Suprapubic skin (tissue), 4 donors: Measurements from ENCODE around the gene SCGN.

Source experiments
- EP300 ChIP-seq: sonication (generic); formaldehyde crosslinking; IDR thresholded peaks from one replicate; pipeline ENCODE4 v1.6.1; 2017; ENCODE audit warnings: antibody characterized with exemption
- POLR2A ChIP-seq, 2 donors: fragments of 450-650 bp; IDR thresholded peaks; one replicate each; pipeline ENCODE4 v1.6.1; 2017; ENCODE audit warnings: antibody characterized with exemption in 2 of 2, mild to moderate bottlenecking in 2 of 2, moderate library complexity in 2 of 2
- POLR2AphosphoS5 ChIP-seq, 3 donors: sonication (generic); formaldehyde crosslinking; IDR thresholded peaks; one replicate each; pipeline ENCODE4 v1.6.1; 2017; ENCODE audit warnings: antibody characterized with exemption in 3 of 3
- TF ChIP-seq, protein P1 (sequence below), 2 donors: fragments of 200-600 bp in 1 of 2; fragments of 450-650 bp in 1 of 2; sonication (generic) in 1 of 2; IDR thresholded peaks; one replicate each; pipeline ENCODE4 v1.5.1; 2016 to 2019; ENCODE audit warnings: antibody characterized with exemption in 2 of 2, mild to moderate bottlenecking in 1 of 2, moderate library complexity in 1 of 2

DNA sequence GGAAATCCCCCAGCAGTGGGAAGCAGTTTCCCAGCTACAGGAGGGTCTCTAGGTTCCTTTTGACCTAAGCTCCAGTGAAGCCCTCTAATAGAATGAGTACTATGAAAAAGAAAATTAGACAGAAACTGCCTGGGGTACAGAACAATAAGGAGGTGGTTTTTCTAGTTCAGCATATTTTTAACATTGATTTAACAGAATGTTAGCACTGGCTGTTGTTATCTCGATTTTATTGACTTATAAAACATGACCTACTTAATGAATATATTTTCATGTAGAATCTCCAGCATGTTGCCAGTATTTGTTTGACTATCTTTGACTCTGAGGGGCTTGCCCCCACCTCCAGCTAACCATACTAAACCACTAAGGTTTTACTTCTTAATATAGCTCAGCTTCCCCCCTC is 19.6 kb downstream of the SCGN start:
- TF ChIP-seq, protein P1, sequence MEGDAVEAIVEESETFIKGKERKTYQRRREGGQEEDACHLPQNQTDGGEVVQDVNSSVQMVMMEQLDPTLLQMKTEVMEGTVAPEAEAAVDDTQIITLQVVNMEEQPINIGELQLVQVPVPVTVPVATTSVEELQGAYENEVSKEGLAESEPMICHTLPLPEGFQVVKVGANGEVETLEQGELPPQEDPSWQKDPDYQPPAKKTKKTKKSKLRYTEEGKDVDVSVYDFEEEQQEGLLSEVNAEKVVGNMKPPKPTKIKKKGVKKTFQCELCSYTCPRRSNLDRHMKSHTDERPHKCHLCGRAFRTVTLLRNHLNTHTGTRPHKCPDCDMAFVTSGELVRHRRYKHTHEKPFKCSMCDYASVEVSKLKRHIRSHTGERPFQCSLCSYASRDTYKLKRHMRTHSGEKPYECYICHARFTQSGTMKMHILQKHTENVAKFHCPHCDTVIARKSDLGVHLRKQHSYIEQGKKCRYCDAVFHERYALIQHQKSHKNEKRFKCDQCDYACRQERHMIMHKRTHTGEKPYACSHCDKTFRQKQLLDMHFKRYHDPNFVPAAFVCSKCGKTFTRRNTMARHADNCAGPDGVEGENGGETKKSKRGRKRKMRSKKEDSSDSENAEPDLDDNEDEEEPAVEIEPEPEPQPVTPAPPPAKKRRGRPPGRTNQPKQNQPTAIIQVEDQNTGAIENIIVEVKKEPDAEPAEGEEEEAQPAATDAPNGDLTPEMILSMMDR (IDR thresholded peaks at IDR 0.05): no peak
- TF ChIP-seq POLR2A (IDR thresholded peaks at IDR 0.05): no peak
- TF ChIP-seq POLR2AphosphoS5 (IDR thresholded peaks at IDR 0.05): no peak
- TF ChIP-seq EP300: no peak
